HEK293T (cell line): ENCODE measurements around the gene TERF2IP.

Experiments used
- CTCF ChIA-PET: fragments of 350-600 bp; formaldehyde crosslinking; extraction: SDS; loops from one replicate; lab custom pipeline; 2021; ENCODE audit warnings: antibody characterized with exemption, inconsistent platforms; lab: Yijun Ruan, JAX
- POLR2A ChIA-PET: fragments of 350-600 bp; formaldehyde crosslinking; extraction: SDS; loops from one replicate; lab custom pipeline; 2020; ENCODE audit warnings: antibody characterized with exemption, inconsistent platforms; lab: Yijun Ruan, JAX
- DNase-seq: peaks from one replicate; pipeline ENCODE4 v3.0.0; 2012; ENCODE audit warnings: mixed read lengths; ENCODE audit errors: extremely low spot score
- ARNT ChIP-seq: fragments of 450-650 bp; IDR thresholded peaks from 2 replicates; pipeline ENCODE4 v1.6.1; 2017; ENCODE audit warnings: mild to moderate bottlenecking
- BHLHE40 ChIP-seq: fragments of 450-650 bp; IDR thresholded peaks from 2 replicates; pipeline ENCODE4 v1.6.1; 2016; ENCODE audit warnings: mild to moderate bottlenecking, moderate library complexity, borderline replicate concordance
- CTBP1 ChIP-seq: fragments of 450-650 bp; IDR thresholded peaks from 2 replicates; pipeline ENCODE4 v1.6.1; 2016; ENCODE audit warnings: borderline replicate concordance
- ELF4 ChIP-seq: fragments of 450-650 bp; IDR thresholded peaks from 2 replicates; pipeline ENCODE4 v1.6.1; 2017; ENCODE audit warnings: antibody characterized with exemption
- FOXA1 ChIP-seq: fragments of 450-650 bp; IDR thresholded peaks from 2 replicates; pipeline ENCODE4 v1.6.1; 2016; ENCODE audit warnings: mild to moderate bottlenecking
- FOXK2 ChIP-seq: fragments of 450-650 bp; IDR thresholded peaks from 2 replicates; pipeline ENCODE4 v1.6.1; 2016; ENCODE audit warnings: mild to moderate bottlenecking
- FOXM1 ChIP-seq: fragments of 450-650 bp; IDR thresholded peaks from 2 replicates; pipeline ENCODE4 v1.6.1; 2017; ENCODE audit warnings: mild to moderate bottlenecking, borderline replicate concordance
- HDGF ChIP-seq: fragments of 450-650 bp; IDR thresholded peaks from 2 replicates; pipeline ENCODE4 v1.6.1; 2017; ENCODE audit warnings: antibody characterized with exemption, borderline replicate concordance
- L3MBTL2 ChIP-seq: fragments of 450-650 bp; conservative IDR thresholded peaks from 2 replicates; pipeline ENCODE4 v1.6.1; 2016; ENCODE audit warnings: mild to moderate bottlenecking
- LEF1 ChIP-seq: fragments of 450-650 bp; IDR thresholded peaks from 2 replicates; pipeline ENCODE4 v1.6.1; 2017; ENCODE audit warnings: mild to moderate bottlenecking, borderline replicate concordance
- NFRKB ChIP-seq: fragments of 450-650 bp; IDR thresholded peaks from 2 replicates; pipeline ENCODE4 v1.6.1; 2016; ENCODE audit warnings: mild to moderate bottlenecking, moderate library complexity
- SP1 ChIP-seq: fragments of 450-650 bp; IDR thresholded peaks from 2 replicates; pipeline ENCODE4 v1.6.1; 2017
- SUZ12 ChIP-seq: fragments of 450-650 bp; IDR thresholded peaks from 2 replicates; pipeline ENCODE4 v1.6.1; 2016; ENCODE audit warnings: mild to moderate bottlenecking
- TARDBP ChIP-seq: fragments of 450-650 bp; IDR thresholded peaks from 2 replicates; pipeline ENCODE4 v1.6.1; 2016
- ZNF384 ChIP-seq: fragments of 450-650 bp; IDR thresholded peaks from 2 replicates; pipeline ENCODE4 v1.6.1; 2016
- TF ChIP-seq, protein P1 (sequence below): fragments of 450-650 bp; IDR thresholded peaks from 2 replicates; pipeline ENCODE4 v1.6.1; 2016

The TERF2IP gene

GRCh38 chr16:75676909-75677308, 29.3 kb downstream of the TERF2IP start, which contains the start of gene CPHXL2:
CPHXL2 (minus strand) TSS chr16:75677009; CDS start chr16:75676999, 10 bp downstream.
- DNase-seq, result no peak
- POLR2A ChIA-PET, result no interaction called here
- CTCF ChIA-PET, result no interaction called here
- TF ChIP-seq SUZ12 (no peak), ELF4 (no peak), SP1 (no peak), CTBP1 (no peak), NFRKB (no peak), LEF1 (no peak), TARDBP (no peak), ARNT (no peak), FOXK2 (no peak), BHLHE40 (no peak), ZNF384 (no peak), FOXA1 (no peak), HDGF (no peak)
- TF ChIP-seq, protein P1, sequence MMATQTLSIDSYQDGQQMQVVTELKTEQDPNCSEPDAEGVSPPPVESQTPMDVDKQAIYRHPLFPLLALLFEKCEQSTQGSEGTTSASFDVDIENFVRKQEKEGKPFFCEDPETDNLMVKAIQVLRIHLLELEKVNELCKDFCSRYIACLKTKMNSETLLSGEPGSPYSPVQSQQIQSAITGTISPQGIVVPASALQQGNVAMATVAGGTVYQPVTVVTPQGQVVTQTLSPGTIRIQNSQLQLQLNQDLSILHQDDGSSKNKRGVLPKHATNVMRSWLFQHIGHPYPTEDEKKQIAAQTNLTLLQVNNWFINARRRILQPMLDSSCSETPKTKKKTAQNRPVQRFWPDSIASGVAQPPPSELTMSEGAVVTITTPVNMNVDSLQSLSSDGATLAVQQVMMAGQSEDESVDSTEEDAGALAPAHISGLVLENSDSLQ, result no peak

DNA sequence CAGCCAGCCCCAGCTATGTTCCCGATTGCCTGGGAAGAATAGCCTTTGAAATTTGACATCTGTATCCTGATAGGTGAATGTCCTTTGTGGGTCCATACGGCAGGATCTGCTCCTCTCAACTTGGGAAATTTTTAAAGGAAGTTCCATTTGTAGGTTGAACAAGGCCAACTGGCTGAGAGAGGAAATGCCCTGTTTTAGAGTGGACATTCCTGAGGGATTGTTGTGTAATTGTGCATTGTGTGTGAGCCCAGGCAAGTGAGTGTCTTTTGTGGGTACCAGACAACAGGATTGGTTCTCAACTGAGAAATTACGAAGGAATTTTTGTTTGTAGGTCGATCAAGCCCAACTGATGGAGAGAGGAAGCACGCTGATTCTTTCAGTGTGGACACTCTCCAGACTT, 31.8 kb downstream of the TERF2IP start:
- ChIA-PET CTCF (interaction anchor here (0.6 kb wide), 1 partner anchor 17 kb away, joined by 3 read pairs; no protein-coding TSS in a partner anchor), POLR2A (no interaction called here)
- TF ChIP-seq ARNT, result no peak
- no peak for DNase-seq

- DNase-seq, result no peak
- ChIA-PET CTCF (no interaction called here), POLR2A (no interaction called here)
- no peak for TF ChIP-seq CTBP1
- TF ChIP-seq, protein P1, result no peak
- TF ChIP-seq FOXK2, result no peak
- no peak for TF ChIP-seq FOXA1
These were observed 34.7 kb downstream of the TERF2IP start for GRCh38 chr16:75682308-75682707.

DNA sequence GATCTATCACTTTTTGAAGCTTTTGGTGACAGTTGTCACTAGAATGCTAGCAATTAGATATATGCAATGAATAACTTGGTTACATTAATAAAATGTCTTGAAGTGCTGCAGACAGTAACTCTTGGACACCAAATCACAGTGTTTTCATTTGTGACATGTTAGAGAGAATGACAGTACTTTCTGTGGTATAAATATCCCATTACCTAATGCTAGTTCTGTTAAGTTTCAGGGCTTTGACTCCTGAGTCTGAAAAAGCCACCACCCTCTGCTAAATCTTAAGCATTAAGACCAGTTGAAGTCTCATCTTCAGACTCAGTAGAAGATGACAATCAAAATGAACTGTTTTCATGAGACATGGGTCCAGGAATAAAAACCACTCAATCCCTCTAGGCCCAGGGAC, 39.8 kb downstream of the TERF2IP start:
- no peak for DNase-seq
- CTCF ChIA-PET, result no interaction called here
- POLR2A ChIA-PET, result no interaction called here
- TF ChIP-seq FOXA1 (no peak), ELF4 (no peak), SUZ12 (no peak), FOXM1 (no peak), HDGF (no peak), TARDBP (no peak)

GRCh38 chr16:75695708-75696107, 48.1 kb downstream of the TERF2IP start:
- ChIA-PET CTCF (no interaction called here), POLR2A (no interaction called here)
- TF ChIP-seq LEF1, result no peak
- TF ChIP-seq ELF4, result no peak
- no peak for TF ChIP-seq NFRKB
- no peak for TF ChIP-seq L3MBTL2
- TF ChIP-seq SP1, result no peak
- TF ChIP-seq FOXK2, result no peak
- TF ChIP-seq CTBP1, result no peak
- no peak for TF ChIP-seq BHLHE40
- no peak for TF ChIP-seq ARNT
- no peak for TF ChIP-seq ZNF384
- no peak for TF ChIP-seq FOXA1
- TF ChIP-seq, protein P1, result no peak
- TF ChIP-seq FOXM1, result no peak
- TF ChIP-seq TARDBP, result no peak
- TF ChIP-seq SUZ12, result no peak
- peak; percentile 15 for DNase-seq

- CTCF ChIA-PET, result no interaction called here
- DNase-seq, result no peak
- no peak for TF ChIP-seq HDGF
- TF ChIP-seq CTBP1, result no peak
- TF ChIP-seq, protein P1, result no peak
- TF ChIP-seq TARDBP, result no peak
- no peak for TF ChIP-seq BHLHE40
- TF ChIP-seq ELF4, result no peak
- TF ChIP-seq FOXK2, result no peak
- no peak for TF ChIP-seq NFRKB
- no peak for TF ChIP-seq FOXM1
- TF ChIP-seq FOXA1, result no peak
- TF ChIP-seq ARNT, result no peak
- no peak for TF ChIP-seq SP1
- no peak for TF ChIP-seq L3MBTL2
- no peak for TF ChIP-seq ZNF384
These were observed 50.0 kb downstream of the TERF2IP start for GRCh38 chr16:75697571-75697970.

GRCh38 chr16:75701361-75701760, 53.8 kb downstream of the TERF2IP start, which contains the start of gene DUXB:
DUXB (minus strand) TSS chr16:75701461; CDS start chr16:75701418, 43 bp downstream.
- TF ChIP-seq NFRKB (no peak), FOXA1 (no peak)

More at GRCh38 chr16:75697571-75697970, 50.0 kb downstream of the TERF2IP start:
- POLR2A ChIA-PET, result no interaction called here

More at GRCh38 chr16:75701361-75701760, 53.8 kb downstream of the TERF2IP start, which contains the start of gene DUXB:
- ChIA-PET POLR2A (no interaction called here), CTCF (no interaction called here)
- DNase-seq, result no peak
